CD4-positive, alpha-beta T cell treated with Interleukin-6 at 100 ng/mL for 8 hours (primary cell): ENCODE measurements around the gene TNNT2.

Experiments used
- DNase-seq: peaks from one replicate; pipeline ENCODE4 v3.0.0-alpha.2; 2020; ENCODE audit warnings: mixed read lengths, low spot score

Gene TNNT2

DNA sequence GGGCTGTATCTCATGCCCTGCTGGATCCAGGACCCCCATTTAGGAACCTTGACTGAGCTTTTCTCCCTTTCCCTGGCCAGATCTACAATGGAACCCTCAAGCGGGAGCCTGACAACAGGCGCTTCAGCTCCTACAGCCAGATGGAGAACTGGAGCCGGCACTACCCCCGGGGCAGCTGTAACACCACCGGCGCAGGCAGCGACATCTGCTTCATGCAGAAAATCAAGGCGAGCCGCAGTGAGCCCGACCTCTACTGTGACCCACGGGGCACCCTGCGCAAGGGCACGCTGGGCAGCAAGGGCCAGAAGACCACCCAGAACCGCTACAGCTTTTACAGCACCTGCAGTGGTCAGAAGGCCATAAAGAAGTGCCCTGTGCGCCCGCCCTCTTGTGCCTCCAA lies 64.4 kb downstream of the TNNT2 start:
- no peak for DNase-seq

DNA sequence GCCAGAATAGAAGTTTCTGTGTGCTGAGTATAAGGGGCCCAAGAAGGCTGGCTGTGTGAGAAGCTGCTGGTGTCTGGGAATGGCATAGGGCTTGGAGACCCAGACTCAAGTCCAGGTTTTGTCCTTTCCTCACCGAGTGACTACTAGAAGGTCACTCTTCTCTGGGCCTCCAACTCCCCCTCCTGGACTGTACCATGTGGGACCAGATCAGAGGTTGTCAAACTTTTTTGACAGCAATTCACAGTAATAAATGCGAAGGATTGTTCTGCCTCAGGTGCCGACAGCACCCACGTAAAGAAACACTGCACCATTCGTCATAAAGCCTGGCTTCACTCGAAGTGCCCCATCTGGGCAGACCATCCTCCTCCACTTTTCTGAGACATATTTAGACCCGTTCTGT lies 65.2 kb downstream of the TNNT2 start:
- DNase-seq, result no peak

DNA sequence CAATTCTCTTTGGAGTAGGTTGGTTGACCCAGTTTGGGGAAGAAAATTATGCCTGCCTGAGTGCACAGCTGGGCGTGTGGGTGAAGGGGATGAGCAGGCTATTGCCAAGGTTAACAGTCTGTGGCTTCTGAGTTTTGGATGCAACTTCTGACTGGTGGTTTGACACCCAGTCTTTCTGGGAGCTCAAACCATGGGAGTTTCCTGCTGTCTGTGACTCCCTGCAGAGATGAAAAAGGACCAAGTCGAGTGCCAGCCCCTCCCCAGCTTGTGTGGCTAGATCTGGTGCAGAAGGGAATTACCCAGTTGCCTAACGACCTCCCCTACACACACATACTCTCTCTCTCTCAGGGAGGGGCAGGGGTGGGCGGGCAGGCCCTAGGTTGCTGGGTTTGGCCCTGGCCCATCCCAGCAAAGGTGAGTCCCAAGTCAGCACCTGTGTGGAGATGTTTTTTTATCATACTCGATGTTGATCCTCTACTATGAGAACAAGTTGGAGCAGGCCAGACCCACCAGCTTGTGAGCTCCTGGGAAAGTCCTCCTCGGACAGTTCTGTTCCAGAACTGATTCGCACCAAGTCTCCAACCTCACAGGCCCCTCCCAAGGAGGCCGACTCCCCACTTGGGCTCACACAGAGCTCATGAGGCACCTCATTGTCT lies 66.0 kb downstream of the TNNT2 start:
- no peak for DNase-seq

DNA sequence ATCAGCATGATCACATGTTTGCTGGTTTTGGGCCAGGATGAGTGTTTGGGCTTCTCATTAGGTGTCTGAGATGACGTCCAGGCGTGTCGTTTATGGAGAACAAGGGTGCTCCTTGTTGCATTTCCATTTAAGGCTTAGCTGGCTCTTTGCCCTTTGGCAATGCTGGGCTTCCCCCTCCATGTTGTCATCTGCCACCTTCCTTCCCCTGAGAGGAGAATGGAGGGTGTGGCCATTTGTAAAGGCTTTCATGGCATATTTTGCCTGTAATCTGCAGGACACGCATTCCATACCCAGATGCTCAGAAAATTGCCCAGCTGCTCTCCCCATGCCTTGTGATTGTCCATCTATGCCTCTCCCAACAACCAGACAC lies 66.5 kb downstream of the TNNT2 start:
- DNase-seq, result no peak

DNA sequence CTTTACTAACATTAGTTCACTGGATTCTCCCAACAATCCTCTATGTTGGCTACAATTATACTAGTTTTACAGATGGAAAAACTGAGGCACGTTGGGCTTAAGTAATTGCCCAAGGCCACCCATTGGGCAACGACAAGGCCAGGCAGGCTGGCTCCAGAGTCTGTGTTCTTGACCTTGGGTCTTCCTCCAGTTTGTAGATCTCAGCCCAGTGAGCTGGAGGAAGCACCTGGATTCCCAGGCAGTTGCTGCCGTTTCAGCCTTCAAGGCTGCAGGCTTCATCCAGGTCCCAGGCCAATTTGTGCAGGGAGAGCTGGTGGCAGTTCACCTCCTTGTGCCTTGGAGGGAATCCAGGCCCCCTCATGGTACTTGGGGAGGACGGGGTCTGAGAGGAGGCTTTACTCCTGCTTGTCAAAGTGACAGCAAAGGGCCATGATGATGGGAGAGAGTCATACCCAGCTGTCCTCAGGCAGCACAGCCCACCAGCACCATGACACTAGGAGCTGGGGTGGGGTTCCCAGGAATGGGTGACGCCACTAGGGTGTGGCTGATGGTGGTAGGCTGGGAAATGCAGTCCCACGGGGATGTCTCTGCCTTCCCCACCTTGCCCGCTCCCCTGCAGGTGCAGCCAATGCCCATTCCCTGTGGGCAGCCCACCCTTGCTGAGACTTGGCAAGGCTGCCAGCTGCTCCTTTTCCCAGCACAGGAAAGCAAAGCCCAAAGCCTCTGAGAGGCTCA lies 67.1 kb downstream of the TNNT2 start:
- DNase-seq, result no peak

DNA sequence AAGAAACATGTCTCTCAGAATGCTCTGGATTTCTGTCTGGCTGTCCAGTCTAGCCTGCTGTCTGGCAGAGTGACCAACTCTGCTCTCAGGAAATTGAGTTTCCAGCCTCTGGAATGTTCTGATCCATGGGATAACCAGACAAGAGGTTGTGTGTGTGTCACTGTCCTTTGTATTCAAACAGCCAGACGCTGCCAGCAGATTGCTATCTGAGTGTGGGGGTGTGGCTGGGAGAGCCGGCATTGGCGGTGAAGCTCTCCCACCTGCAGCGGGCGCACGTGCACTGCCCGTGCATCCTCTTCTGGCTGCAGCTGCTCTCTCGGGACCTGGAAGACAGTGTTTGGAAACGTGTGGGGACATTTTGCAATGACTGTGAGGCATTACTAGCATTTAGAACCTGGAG lies 68.1 kb downstream of the TNNT2 start:
- DNase-seq, result no peak
